Mononuclear cell (primary cell): ENCODE results near the gene PTPN1. TPM values are rescaled to one million over a fixed set of nuclear protein-coding genes. Genes with fewer than 3 reads are reported as not detected.
A peak's percentile ranks its signal among the peaks of the same experiment; 100 is the strongest.

Experiments used
- H3K27me3 ChIP-seq: 2 replicates; pipeline ENCODE4 v1.6.0; 2011; ENCODE audit warnings: low read length, control low read depth; ENCODE audit not compliant: insufficient read depth
- H3K4me1 ChIP-seq: 2 replicates; pipeline ENCODE4 v1.5.1; 2011; ENCODE audit warnings: mild to moderate bottlenecking, low read length, control low read depth; ENCODE audit not compliant: insufficient read depth
- H3K4me3 ChIP-seq: 2 replicates; pipeline ENCODE4 v1.5.1; 2011; ENCODE audit warnings: mild to moderate bottlenecking, low read length, moderate library complexity
- H3K9me3 ChIP-seq: 2 replicates; pipeline ENCODE4 v1.5.1; 2011; ENCODE audit warnings: low read depth, mild to moderate bottlenecking, control low read depth, low read length
- total RNA-seq: library from RNA; depleted of rRNA; stranded (reverse); fragments of >200 nt; gene quantifications from one replicate; pipeline ENCODE4 v1.2.3, GENCODE V29; 2012

Gene PTPN1
- total RNA-seq, 1 donor, result 86.0 TPM

DNA sequence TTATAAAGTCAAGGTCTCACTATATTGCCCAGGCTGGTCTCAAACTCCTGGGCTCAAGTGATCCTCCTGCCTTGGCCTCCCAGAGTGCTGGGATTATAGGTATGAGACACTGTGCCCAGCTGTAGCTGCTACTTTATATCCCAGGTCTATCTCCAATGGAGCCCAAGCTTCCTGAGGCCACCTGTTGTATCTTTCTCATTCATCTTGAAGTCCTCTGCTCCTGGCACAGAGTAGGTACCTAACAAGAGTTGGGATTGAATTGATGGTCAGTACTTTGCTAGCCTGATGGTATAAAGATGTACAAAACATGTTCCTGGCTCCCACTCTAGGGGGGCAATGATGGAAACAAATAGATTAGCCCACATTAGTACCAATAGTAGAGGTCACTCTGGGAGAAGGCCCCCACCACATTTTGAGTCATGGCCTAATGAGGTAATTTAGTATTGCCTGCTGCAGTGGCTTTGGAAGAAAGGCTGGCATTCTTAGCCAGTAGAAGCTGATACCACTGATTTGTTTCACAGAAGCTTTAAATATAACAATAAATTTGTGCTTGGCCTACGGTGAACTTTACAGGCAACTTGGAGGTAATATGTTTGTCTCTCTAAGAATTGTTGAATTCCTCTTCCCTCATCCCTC, 5.4 kb downstream of the PTPN1 start:
- no peak overlapping the region for H3K4me3 ChIP-seq
- peaks cover 95% of the 10 kb centered on the region for H3K4me1 ChIP-seq
- H3K9me3 ChIP-seq, result no peaks in the 10 kb centered on the region
- no peaks in the 10 kb centered on the region for H3K27me3 ChIP-seq

GRCh38 chr20:50516180-50516934, 6.2 kb downstream of the PTPN1 start:
- H3K4me3 ChIP-seq, result no peak overlapping the region
- H3K27me3 ChIP-seq, result no peaks in the 10 kb centered on the region
- peaks cover 98% of the 10 kb centered on the region for H3K4me1 ChIP-seq
- H3K9me3 ChIP-seq, result no peaks in the 10 kb centered on the region

- H3K9me3 ChIP-seq, result no peaks in the 10 kb centered on the region
- H3K27me3 ChIP-seq, result no peaks in the 10 kb centered on the region
- H3K4me1 ChIP-seq, result peaks cover 98% of the 10 kb centered on the region
- no peak overlapping the region for H3K4me3 ChIP-seq
Measured at GRCh38 chr20:50516935-50517816, 7.0 kb downstream of the PTPN1 start.

GRCh38 chr20:50517817-50518154, 7.6 kb downstream of the PTPN1 start:
- H3K9me3 ChIP-seq, result no peaks in the 10 kb centered on the region
- H3K4me1 ChIP-seq, result peaks cover 97% of the 10 kb centered on the region
- H3K27me3 ChIP-seq, result no peaks in the 10 kb centered on the region
- H3K4me3 ChIP-seq, result no peak overlapping the region

- Histone ChIP-seq H3K9me3 (no peaks in the 10 kb centered on the region), H3K4me3 (no peak overlapping the region), H3K4me1 (peaks cover 97% of the 10 kb centered on the region), H3K27me3 (no peaks in the 10 kb centered on the region)
Measured at GRCh38 chr20:50518270-50518721, 8.1 kb downstream of the PTPN1 start.

DNA sequence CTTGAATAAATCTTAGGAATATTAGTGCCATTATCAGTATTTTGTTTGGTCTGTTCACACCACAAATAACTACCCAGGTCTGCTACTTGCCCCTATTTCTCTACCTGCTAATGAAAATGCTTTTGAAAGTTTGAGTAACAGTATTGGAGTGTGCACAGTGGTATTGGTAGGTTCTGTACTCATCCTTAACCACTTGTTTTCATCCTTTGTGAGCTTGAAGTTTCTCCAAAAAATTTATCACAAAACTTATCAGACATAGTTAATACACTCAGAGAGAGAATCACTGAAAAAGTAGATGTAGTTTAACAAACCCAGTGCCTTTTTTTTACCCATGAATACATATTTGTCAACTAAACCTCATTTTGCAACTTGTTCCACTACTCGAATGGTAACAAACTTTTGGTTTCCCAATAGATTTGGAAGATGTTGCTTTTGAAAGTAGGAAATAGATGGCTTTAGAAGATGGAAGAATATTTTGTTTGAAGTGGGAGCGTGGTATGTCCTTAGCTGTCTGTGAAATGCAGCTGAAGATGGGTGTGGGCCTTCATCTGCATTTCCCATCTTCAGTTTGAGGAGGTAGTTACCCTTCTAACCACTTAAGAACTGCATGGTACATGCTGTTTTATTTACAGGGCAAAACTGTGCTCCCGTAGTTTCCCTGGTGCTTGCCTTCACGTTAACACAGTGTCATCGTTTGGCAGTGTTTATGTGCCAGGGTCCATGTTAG, 9.0 kb downstream of the PTPN1 start:
- H3K4me1 ChIP-seq, result peaks cover 99% of the 10 kb centered on the region
- peak overlapping the region; percentile 4 for H3K4me3 ChIP-seq
- no peaks in the 10 kb centered on the region for H3K9me3 ChIP-seq

GRCh38 chr20:50520222-50520880, 10.2 kb downstream of the PTPN1 start:
- peaks cover 98% of the 10 kb centered on the region for H3K4me1 ChIP-seq
- no peaks in the 10 kb centered on the region for H3K9me3 ChIP-seq
- no peak overlapping the region for H3K4me3 ChIP-seq
- H3K27me3 ChIP-seq, result no peaks in the 10 kb centered on the region

More for the DNA sequence above, 9.0 kb downstream of the PTPN1 start:
- H3K27me3 ChIP-seq, result no peaks in the 10 kb centered on the region

GRCh38 chr20:50521221-50522052, 11.3 kb downstream of the PTPN1 start:
- H3K4me1 ChIP-seq, result peaks cover 95% of the 10 kb centered on the region
- no peak overlapping the region for H3K4me3 ChIP-seq
- H3K9me3 ChIP-seq, result no peaks in the 10 kb centered on the region
- no peaks in the 10 kb centered on the region for H3K27me3 ChIP-seq

DNA sequence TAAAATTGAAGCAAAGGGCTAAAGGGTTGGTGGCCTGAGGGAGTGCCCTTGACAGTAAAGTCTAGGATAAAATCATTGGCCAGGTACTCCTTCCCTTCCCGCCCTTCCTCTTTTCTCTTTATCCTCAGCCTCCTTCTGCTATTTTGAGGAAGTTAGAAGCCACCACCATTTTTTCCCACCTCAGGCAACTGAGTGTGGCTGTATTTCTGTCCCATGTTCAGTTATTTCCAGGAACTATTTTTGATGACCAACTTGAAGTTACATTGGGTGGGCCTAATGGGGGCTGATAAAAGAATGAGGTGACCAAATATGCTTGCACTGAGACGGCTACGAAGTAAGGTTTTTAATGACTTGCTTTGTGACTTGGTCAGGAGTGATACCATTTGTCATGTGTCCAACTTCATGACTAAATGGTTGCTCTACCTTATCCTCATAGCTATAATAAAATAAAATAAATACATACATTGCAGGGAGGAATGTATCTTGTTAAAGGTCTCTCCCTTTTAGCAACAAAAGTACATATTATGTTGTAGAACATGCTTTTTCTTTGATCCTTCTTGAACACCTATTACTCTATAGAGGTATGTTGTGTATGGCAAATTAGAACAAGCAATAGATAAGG, 12.0 kb downstream of the PTPN1 start:
- H3K27me3 ChIP-seq, result no peaks in the 10 kb centered on the region
- H3K4me1 ChIP-seq, result peaks cover 95% of the 10 kb centered on the region
- H3K9me3 ChIP-seq, result no peaks in the 10 kb centered on the region
- no peak overlapping the region for H3K4me3 ChIP-seq

- H3K9me3 ChIP-seq, result no peaks in the 10 kb centered on the region
- H3K4me1 ChIP-seq, result peaks cover 92% of the 10 kb centered on the region
- no peak overlapping the region for H3K4me3 ChIP-seq
Measured at GRCh38 chr20:50523552-50524167, 13.5 kb downstream of the PTPN1 start.

GRCh38 chr20:50525681-50526080, 15.5 kb downstream of the PTPN1 start:
- Histone ChIP-seq H3K4me1 (peaks cover 88% of the 10 kb centered on the region), H3K9me3 (no peaks in the 10 kb centered on the region), H3K4me3 (no peak overlapping the region), H3K27me3 (no peaks in the 10 kb centered on the region)

More at GRCh38 chr20:50523552-50524167, 13.5 kb downstream of the PTPN1 start:
- H3K27me3 ChIP-seq, result no peaks in the 10 kb centered on the region

- peaks cover 87% of the 10 kb centered on the region for H3K4me1 ChIP-seq
- no peaks in the 10 kb centered on the region for H3K27me3 ChIP-seq
Measured at GRCh38 chr20:50526403-50526989, 16.3 kb downstream of the PTPN1 start.

More at GRCh38 chr20:50526403-50526989, 16.3 kb downstream of the PTPN1 start:
- H3K4me3 ChIP-seq, result no peak overlapping the region
- H3K9me3 ChIP-seq, result no peaks in the 10 kb centered on the region
